GM12878 (cell line): ENCODE data around the gene FOXI1.

Experiments
- CTCF ChIP-seq, 3 experiments: IDR thresholded peaks in 2 of 3; conservative IDR thresholded peaks in 1 of 3; 2 replicates each; pipeline ENCODE4 v1.5.1; 2011; ENCODE audit warnings: low read depth in 3 of 3, low read length in 3 of 3, mild to moderate bottlenecking in 3 of 3, control low read depth in 2 of 3, moderate library complexity in 2 of 3, inconsistent platforms in 1 of 3, mixed read lengths in 1 of 3; ENCODE audit not compliant: control insufficient read depth in 2 of 3, insufficient read depth in 1 of 3; ENCODE audit errors: extremely low read depth in 1 of 3
- POLR2A ChIP-seq: IDR thresholded peaks from 2 replicates; pipeline ENCODE4 v1.6.1; 2011; ENCODE audit warnings: low read depth, mild to moderate bottlenecking, low read length
- RAD51 ChIP-seq: fragments of 450-650 bp; IDR thresholded peaks from 2 replicates; pipeline ENCODE4 v1.6.1; 2016; ENCODE audit warnings: moderate library complexity, mild to moderate bottlenecking, inconsistent platforms
- USF2 ChIP-seq: IDR thresholded peaks from 2 replicates; pipeline ENCODE4 v1.6.1; 2011; ENCODE audit warnings: low read depth, low read length, improper control_type of control experiment, borderline replicate concordance

- TF ChIP-seq USF2 (no peak), CTCF (IDR thresholded peaks at IDR 0.05 in 2 of 3, conservative IDR thresholded peaks at IDR 0.05 in 1 of 3; ENCODE audit: control insufficient read depth in 2 of 3, extremely low read depth in 1 of 3, insufficient read depth in 1 of 3, low read depth in 3 of 3, low read length in 3 of 3) (no peak), POLR2A (no peak), RAD51 (no peak)
Measured at GRCh38 chr5:170110403-170111087, 4.8 kb downstream of the FOXI1 start.
